Vagina (tissue), 2 donors: ENCODE data around the gene GEN1.

Experiments used
- CTCF ChIP-seq, 3 experiments: fragments of 450-650 bp in 2 of 3; fragments of 200-600 bp in 1 of 3; sonication (generic) in 1 of 3; IDR thresholded peaks; one replicate each; pipeline ENCODE4 v1.5.1; 2017 to 2019; ENCODE audit warnings: antibody characterized with exemption in 3 of 3, mild to moderate bottlenecking in 2 of 3, moderate library complexity in 2 of 3
- POLR2AphosphoS5 ChIP-seq, 2 donors: sonication (generic); formaldehyde crosslinking; IDR thresholded peaks; one replicate each; pipeline ENCODE4 v1.9.0; 2017; ENCODE audit warnings: antibody characterized with exemption in 2 of 2, mild to moderate bottlenecking in 2 of 2, low read depth in 1 of 2; ENCODE audit not compliant: insufficient read depth in 1 of 2

GRCh38 chr2:17827316-17827715 lies 73.4 kb downstream of the GEN1 start:
- no peak for TF ChIP-seq POLR2AphosphoS5 (IDR thresholded peaks at IDR 0.05; ENCODE audit: insufficient read depth in 1 of 2, low read depth in 1 of 2)
- no peak for TF ChIP-seq CTCF (IDR thresholded peaks at IDR 0.05)
